Choroid plexus epithelial cell (primary cell): Measurements from ENCODE around the gene EML4.
"Not testable (repeated sequence)": the region's sequence is repeated elsewhere in the genome, so short reads cannot be mapped to it uniquely, and the experiment has no call there.

Source experiments
- DNase-seq: peaks from one replicate; pipeline ENCODE4 v3.0.0-alpha.2; 2010; ENCODE audit warnings: low read depth
- H3K4me3 ChIP-seq: 2 replicates; pipeline ENCODE4 v1.5.1; 2011; ENCODE audit warnings: low read depth, mild to moderate bottlenecking, control low read depth, low read length, moderate library complexity
- TF ChIP-seq, protein P1 (sequence below): conservative IDR thresholded peaks from 2 replicates; pipeline ENCODE4 v1.5.1; 2011; ENCODE audit warnings: low read depth, mild to moderate bottlenecking, control low read depth, inconsistent platforms, low read length, moderate library complexity

The EML4 gene

DNA sequence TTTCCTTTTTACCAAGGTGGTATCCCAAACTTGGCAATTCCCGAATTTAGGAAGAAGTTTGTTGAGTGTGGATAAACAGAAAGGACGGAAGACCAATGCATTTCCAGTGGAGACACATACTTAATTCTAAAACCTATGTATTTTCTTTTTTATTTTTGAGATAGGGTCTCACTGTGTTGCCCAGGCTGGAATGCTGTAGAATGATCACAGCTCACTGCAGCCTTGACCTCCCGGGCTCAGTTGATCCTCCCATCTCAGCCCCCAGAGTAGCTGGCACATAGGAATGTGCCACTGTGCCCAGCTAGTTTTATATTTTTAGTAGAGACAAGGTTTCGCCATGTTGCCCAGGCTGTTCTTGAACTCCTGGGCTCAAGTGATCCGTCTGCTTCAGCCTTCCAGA lies 101.6 kb downstream of the EML4 start:
- no peak overlapping the region for H3K4me3 ChIP-seq
- DNase-seq: no peak
- TF ChIP-seq, protein P1, sequence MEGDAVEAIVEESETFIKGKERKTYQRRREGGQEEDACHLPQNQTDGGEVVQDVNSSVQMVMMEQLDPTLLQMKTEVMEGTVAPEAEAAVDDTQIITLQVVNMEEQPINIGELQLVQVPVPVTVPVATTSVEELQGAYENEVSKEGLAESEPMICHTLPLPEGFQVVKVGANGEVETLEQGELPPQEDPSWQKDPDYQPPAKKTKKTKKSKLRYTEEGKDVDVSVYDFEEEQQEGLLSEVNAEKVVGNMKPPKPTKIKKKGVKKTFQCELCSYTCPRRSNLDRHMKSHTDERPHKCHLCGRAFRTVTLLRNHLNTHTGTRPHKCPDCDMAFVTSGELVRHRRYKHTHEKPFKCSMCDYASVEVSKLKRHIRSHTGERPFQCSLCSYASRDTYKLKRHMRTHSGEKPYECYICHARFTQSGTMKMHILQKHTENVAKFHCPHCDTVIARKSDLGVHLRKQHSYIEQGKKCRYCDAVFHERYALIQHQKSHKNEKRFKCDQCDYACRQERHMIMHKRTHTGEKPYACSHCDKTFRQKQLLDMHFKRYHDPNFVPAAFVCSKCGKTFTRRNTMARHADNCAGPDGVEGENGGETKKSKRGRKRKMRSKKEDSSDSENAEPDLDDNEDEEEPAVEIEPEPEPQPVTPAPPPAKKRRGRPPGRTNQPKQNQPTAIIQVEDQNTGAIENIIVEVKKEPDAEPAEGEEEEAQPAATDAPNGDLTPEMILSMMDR: no peak

GRCh38 chr2:42271246-42271645 lies 102.1 kb downstream of the EML4 start:
- peak; percentile 27 for DNase-seq
- H3K4me3 ChIP-seq: not testable (repeated sequence)

DNA sequence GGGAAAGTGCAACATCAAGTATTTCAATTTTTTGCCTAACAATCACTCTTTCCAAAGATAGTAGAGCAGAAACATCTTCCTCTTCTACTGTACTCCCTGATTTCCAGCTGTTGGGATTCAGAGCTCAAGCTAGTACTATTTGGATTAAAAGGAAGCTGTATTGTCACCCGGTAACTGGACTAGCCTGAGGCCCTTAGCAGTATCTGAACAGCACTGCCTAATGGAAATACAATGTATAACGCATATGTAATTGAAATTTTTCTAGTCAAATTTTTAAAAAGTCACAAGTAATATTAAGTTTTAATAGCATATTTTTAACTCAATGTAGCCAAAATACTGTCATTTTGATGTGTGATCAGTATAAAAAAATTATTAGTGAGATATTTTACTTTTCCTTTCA lies 105.7 kb downstream of the EML4 start:
- no peak overlapping the region for H3K4me3 ChIP-seq
- TF ChIP-seq, protein P1: peak; percentile 24
- peak; percentile 15 for DNase-seq

GRCh38 chr2:42281416-42282081 lies 112.4 kb downstream of the EML4 start:
- H3K4me3 ChIP-seq: no peak overlapping the region
- DNase-seq: no peak
- TF ChIP-seq, protein P1: no peak

- TF ChIP-seq, protein P1: no peak
- no peak for DNase-seq
- no peak overlapping the region for H3K4me3 ChIP-seq
Measured at GRCh38 chr2:42284019-42284418, 114.9 kb downstream of the EML4 start.

GRCh38 chr2:42286268-42286946 lies 117.3 kb downstream of the EML4 start:
- H3K4me3 ChIP-seq: no peak overlapping the region
- no peak for DNase-seq
- TF ChIP-seq, protein P1: no peak

GRCh38 chr2:42288811-42289210 lies 119.7 kb downstream of the EML4 start:
- TF ChIP-seq, protein P1: no peak
- H3K4me3 ChIP-seq: no peak overlapping the region
- DNase-seq: no peak
